HG02642 (cell line): ENCODE data around the gene RPGRIP1L.

Experiments used
- ATAC-seq: cut with Tn5 transposase; IDR thresholded peaks from one replicate; pipeline ENCODE4 v1.9.1; 2021; ENCODE audit warnings: mild to moderate bottlenecking; ENCODE audit not compliant: unreplicated experiment, poor library complexity

RPGRIP1L gene

GRCh38 chr16:53703590-53704444, at the start of gene RPGRIP1L, which contains the start of gene FTO:
RPGRIP1L (minus strand) TSS chr16:53703859; CDS start chr16:53700723, 3,136 bp downstream.
FTO (plus strand) TSS chr16:53704156.
- ATAC-seq = peak; percentile 99

- ATAC-seq = no peak
Observed at GRCh38 chr16:53753431-53753830, 49.8 kb upstream of the RPGRIP1L start.

- no peak for ATAC-seq
Observed at GRCh38 chr16:53752560-53752959, 48.9 kb upstream of the RPGRIP1L start.

GRCh38 chr16:53745753-53746266, 42.2 kb upstream of the RPGRIP1L start:
- ATAC-seq = no peak

GRCh38 chr16:53745086-53745485, 41.4 kb upstream of the RPGRIP1L start:
- ATAC-seq = no peak

- ATAC-seq = no peak
Observed at GRCh38 chr16:53744449-53744848, 40.8 kb upstream of the RPGRIP1L start.

- no peak for ATAC-seq
Observed at GRCh38 chr16:53743149-53743566, 39.5 kb upstream of the RPGRIP1L start.

- ATAC-seq = no peak
Observed at GRCh38 chr16:53741546-53741945, 37.9 kb upstream of the RPGRIP1L start.

- ATAC-seq = no peak
Observed at GRCh38 chr16:53740933-53741531, 37.4 kb upstream of the RPGRIP1L start.

- no peak for ATAC-seq
Observed at GRCh38 chr16:53740476-53740875, 36.8 kb upstream of the RPGRIP1L start.

- no peak for ATAC-seq
Observed at GRCh38 chr16:53737552-53737951, 33.9 kb upstream of the RPGRIP1L start.

- ATAC-seq = no peak
Observed at GRCh38 chr16:53736297-53736696, 32.6 kb upstream of the RPGRIP1L start.

GRCh38 chr16:53734908-53735307, 31.2 kb upstream of the RPGRIP1L start:
- ATAC-seq = no peak

- no peak for ATAC-seq
Observed at GRCh38 chr16:53732296-53732929, 28.8 kb upstream of the RPGRIP1L start.

- ATAC-seq = no peak
Observed at GRCh38 chr16:53730693-53731092, 27.0 kb upstream of the RPGRIP1L start.

- no peak for ATAC-seq
Observed at GRCh38 chr16:53726625-53727024, 23.0 kb upstream of the RPGRIP1L start.

GRCh38 chr16:53721017-53721416, 17.4 kb upstream of the RPGRIP1L start:
- no peak for ATAC-seq

- no peak for ATAC-seq
Observed at GRCh38 chr16:53717577-53717976, 13.9 kb upstream of the RPGRIP1L start.

- no peak for ATAC-seq
Observed at GRCh38 chr16:53715023-53715384, 11.3 kb upstream of the RPGRIP1L start.

GRCh38 chr16:53714205-53715022, 10.8 kb upstream of the RPGRIP1L start:
- no peak for ATAC-seq
